HFF-Myc (cell line): ENCODE data around the gene CARD9.

ENCODE experiments used
- DNase-seq: peaks from one replicate; pipeline ENCODE4 v3.0.0-alpha.2; 2011; ENCODE audit warnings: low read depth; ENCODE audit errors: extremely low read depth
- H3K4me3 ChIP-seq: replicated peaks from 2 replicates; pipeline ENCODE4 v1.5.1; 2011; ENCODE audit warnings: low read depth, mild to moderate bottlenecking, control low read depth, low read length
- CTCF ChIP-seq: IDR thresholded peaks from 2 replicates; pipeline ENCODE4 v1.5.1; 2012; ENCODE audit warnings: mild to moderate bottlenecking, low read depth, low read length, control low read depth; ENCODE audit errors: missing control alignments

Gene CARD9

GRCh38 chr9:136395020-136395340 lies 21.5 kb upstream of the CARD9 start:
- H3K4me3 ChIP-seq: no peak overlapping the region
- DNase-seq: no peak
- TF ChIP-seq CTCF: no peak

GRCh38 chr9:136394312-136395019 lies 21.0 kb upstream of the CARD9 start:
- no peak for DNase-seq

GRCh38 chr9:136393531-136393930 lies 20.1 kb upstream of the CARD9 start:
- DNase-seq: no peak
- no peak overlapping the region for H3K4me3 ChIP-seq
- no peak for TF ChIP-seq CTCF

More at GRCh38 chr9:136394312-136395019, 21.0 kb upstream of the CARD9 start:
- H3K4me3 ChIP-seq: no peak overlapping the region
- no peak for TF ChIP-seq CTCF

- no peak for DNase-seq
- no peak for TF ChIP-seq CTCF
- H3K4me3 ChIP-seq: no peak overlapping the region
Measured at GRCh38 chr9:136392538-136393449, 19.3 kb upstream of the CARD9 start.

GRCh38 chr9:136391737-136392537 lies 18.5 kb upstream of the CARD9 start:
- TF ChIP-seq CTCF: no peak
- H3K4me3 ChIP-seq: no peak overlapping the region
- DNase-seq: no peak

- no peak for DNase-seq
- no peak overlapping the region for H3K4me3 ChIP-seq
- TF ChIP-seq CTCF: no peak
Measured at GRCh38 chr9:136389396-136389795, 15.9 kb upstream of the CARD9 start.
